Inferior parietal cortex (tissue), 1 donor: ENCODE measurements around the gene ZNRF3.
"Not testable (repeated sequence)": the region's sequence is repeated elsewhere in the genome, so short reads cannot be mapped to it uniquely, and the experiment has no call there.

ENCODE experiments used
- DNase-seq: peaks from one replicate; pipeline ENCODE4 v3.0.0-alpha.2; 2016; ENCODE audit errors: extremely low spot score

ZNRF3 gene

DNA sequence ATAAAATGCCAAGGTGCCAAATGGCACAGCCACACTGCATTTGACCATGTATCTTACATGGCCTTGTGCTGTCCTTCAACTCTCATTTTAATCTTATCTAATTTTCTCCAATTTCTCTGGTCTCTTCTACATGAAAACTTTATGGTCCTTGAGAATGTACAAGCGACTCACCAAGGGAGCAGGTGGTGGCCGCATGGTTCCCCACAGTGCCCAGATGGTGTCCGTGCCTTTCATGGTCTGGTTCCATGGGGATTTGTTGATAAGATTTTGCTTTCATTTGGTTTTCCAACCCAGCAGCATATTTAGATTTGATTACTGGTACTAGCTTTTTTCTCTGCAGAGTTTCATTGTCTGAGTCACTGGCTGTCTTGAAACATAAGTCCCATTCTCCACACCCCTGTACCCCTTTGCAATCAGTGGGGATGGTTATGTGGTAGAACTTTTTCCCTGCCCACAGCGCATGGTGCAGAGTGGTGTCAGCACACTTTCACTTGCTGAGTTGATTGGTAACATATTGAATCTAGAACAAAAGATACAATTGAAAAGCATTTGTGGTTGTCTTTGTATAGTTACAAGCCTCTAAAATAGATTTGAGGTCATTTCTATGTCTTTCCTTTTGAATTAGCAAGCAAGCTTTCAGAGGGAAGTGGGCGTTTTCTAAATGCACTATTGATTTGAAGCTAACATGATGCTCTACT, 24.1 kb downstream of the ZNRF3 start:
- no peak for DNase-seq

DNA sequence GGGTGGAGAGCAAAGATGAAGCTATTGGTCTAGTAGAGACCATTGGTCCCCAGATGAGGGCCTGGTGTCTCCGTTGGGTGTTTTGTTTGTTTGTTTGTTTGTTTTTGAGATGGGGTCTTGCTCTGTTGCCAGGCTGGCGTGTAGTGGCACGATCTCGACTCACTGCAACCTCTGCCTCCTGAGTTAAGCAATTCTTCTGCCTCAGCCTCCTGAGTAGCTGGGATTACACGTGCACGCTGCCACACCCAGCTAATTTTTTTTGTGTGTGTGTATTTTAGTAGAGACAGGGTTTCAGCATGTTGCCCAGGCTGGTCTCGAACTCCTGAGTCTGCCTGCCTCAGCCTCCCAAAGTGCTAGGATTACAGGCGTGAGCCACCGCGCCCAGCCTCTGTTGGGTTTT, 25.4 kb downstream of the ZNRF3 start:
- DNase-seq = not testable (repeated sequence)

DNA sequence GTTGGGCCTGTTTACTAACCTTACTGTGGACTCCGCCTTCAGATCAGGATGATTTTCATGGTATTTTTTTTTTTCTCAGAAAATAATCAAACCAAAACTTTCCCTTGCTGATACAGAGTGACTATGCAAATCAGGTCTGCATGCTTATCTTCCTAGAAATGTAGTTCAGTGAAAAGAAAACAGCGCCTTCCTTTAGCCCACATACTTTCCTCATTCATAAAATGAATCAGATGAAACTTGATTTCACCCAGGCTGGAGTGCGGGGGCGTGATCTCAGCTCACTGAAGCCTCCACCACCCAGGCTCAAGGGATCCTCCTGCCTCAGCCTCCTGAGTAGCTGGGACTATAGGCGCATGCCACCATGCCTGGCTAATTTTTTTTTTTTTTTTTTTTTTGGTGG, 26.0 kb downstream of the ZNRF3 start:
- no peak for DNase-seq

DNA sequence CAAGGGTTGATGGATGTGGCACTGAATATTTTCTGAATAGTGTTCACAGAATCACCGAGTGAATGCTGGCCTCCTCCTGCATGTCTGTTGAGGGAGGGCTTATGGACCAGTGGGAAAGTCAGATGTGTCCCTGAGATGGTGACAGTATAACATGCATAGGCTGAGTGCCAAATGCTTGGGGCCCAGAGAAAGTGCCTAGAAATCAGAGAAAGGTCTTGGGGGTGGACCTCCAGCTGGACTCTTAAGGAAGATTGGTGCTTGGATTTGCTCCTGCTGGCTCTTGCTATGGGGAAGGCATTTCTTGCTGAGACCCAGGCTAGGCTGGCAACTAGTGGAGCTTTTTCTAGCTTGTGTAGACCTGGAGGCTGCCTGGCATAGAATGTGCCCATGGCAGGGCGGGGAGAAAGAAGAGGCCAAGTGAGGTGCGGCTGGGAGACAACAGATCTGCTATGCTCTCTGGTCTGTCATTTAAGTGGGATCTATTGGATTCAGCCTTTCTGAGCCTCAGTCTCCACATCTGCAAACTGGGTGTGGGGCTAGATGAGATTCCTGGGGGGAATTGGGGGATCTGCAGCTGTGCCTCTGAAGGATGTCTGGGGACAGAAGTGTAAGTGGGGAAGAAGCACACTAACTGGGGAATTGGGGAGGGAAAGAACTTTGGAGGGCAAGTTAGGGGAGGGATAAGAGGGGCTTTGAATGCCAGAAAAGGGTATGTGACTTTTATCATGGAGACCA, 27.4 kb downstream of the ZNRF3 start:
- no peak for DNase-seq

DNA sequence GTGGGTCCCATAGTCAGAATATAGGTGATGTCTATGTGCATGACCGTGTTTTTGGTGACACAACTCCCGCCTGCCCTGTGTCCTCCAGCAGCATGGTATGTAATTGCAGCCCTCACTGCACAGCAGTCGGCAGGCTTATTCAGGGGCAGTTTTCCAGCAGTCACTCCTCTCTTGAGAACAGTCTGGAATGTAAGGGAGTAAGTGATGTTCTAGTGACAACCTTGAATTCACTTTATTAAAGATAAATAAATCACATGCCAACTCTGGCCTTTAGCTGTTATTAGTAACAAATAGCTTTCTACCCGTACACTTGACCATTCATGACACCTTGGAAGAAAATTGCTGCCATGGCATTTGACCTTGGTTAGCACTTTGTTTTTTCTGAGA, 27.9 kb downstream of the ZNRF3 start:
- no peak for DNase-seq

DNA sequence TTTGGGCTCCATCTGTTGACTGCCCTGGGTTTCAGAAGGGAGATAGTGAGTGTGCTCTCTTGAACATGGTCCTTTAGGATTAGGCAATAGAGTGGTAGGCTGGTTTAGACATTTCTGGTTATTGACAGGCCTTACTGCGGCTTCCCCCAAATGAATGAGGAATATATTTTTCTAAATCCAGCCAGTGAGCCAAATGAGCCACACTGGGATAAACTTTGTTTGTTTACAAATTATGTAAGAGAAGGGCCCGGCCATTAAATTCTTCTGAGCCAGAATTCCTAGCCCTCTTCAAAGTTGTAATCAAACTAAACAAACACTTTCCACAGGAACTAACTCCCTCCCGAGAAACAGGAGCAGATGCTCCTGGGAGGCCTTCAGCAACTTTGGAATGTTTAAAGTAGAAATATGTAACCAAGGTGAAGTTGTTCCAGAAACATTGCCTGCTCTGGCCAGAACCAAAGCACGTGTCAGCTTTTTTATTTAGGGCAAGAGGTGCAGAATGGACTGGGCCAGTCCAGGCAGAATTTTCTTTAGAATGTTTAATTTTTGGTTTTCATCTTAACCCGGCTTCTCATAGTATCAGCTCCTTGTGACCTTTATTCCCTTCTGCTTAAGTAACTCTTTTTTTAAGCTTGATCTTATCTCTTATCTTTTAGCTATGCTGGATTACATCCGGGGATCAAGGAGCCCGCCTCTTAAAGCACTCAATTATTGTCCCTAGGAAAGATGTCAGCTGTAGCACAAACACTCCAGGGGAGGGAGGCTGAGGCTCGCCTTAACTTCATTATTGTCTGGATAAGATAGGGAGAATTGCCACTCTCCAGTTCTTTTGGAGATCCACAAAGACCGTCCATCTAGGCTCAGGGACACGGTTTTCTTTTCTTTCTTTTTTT, 28.7 kb downstream of the ZNRF3 start:
- peak; percentile 47 for DNase-seq

DNA sequence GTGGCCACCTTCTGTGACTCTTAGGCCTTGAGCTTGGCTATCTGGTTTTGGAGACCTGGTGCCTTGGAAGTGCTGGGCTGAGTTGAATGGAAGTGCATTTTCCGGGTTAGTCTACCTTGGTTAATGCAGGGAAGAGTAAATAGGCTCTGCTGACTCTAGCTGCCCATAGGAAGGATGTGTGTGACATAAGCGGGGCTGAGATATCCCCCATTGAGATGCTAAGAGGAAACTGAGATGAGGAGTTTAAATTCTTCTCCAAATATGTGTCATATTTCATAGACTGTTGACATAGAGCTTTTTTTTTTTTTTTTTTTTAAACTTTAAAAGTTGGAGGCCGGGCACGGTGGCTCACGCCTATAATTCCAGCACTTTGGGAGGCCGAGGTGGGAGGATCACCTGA, 30.8 kb downstream of the ZNRF3 start:
- no peak for DNase-seq

DNA sequence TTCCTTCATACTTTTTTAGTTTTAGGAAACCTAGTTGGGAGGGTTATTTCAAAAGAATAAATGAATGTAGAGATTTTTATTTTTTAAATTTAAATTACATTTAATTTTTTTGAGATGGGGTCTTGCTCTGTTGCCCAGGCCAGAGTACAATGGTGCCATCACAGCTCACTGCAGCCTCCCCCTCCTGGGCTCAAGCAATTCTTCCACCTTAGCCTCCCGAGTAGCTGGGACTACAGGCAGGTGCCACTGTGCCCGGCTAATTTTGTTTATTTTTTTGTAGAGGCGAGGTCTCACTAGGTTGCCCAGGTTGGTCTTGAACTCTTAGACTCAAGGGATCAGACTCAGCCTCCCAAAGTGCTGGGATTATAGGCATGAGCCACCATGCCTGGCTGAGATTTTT, 32.6 kb downstream of the ZNRF3 start:
- no peak for DNase-seq

DNA sequence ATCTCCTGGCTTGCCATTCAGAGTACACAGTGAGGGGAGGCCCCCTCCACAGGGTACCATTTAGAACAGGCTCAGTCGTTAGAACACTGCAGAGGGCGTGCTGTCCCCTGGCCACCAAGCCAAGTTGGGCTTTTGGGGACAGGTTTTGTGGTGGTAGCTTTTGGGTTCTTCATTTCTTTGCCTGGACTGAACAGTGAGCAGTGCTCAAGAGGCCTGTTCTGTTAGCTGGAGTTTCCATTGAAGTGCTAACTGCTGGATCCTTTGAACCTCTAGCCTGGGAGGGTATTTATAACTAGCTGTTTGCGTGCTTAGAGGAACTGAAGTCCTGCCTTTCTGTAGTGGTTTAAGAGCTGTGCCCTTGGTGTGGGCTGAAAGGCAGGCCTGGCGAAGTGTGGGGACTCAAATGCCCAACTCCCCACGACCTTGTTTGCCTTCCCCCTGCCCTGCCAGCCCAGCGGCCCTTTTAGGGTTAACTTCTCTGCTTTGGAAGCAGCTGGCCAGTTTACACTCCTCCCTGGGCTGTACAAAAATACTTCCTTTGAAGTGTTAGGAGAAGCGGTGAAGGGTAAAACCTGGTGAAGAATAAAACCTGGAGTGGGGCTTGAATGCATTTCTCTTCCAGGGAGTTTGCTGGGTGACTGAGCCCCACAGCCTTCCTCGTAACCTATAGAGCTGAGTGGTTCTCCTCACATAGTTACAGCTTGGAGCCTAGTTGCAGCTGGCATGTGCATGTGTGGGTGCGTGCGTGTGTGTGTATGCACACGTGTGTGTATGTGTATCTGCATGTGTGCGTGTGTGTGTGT, 34.6 kb downstream of the ZNRF3 start:
- DNase-seq = no peak

DNA sequence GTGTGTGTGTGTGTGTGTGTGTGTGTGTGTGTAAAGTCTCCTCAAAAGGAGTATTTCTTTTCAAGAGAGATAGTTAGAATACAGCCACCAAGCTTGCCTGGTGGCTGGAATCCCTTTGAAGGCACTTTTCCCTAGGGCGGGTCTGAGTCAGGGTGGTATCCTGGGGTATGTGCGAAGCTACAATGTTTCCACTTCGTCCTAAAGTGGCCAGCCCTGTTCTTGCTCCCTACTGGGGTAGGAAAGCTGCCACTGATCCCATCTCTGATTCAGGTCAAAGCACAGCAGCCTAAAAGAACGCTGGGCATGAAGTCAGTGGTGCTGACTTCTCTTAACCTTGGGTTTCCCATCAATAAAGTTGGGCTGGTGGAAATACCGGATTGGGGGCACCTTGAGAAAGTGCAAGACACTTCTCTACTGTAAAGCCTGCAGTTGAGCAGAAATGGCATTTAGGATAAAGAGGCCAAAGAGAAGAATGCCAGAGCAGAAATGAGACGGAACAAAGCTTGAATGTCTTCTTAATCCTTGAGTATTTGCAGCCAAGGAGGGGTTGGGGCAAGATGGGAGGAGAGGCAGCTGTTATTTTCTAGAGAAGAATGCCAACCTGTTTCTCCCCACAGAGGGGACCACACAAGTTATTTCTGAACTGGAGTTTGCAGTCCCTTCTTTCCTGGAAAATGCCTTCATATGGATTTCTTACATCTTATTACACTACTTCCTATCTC, 35.3 kb downstream of the ZNRF3 start:
- DNase-seq = no peak

DNA sequence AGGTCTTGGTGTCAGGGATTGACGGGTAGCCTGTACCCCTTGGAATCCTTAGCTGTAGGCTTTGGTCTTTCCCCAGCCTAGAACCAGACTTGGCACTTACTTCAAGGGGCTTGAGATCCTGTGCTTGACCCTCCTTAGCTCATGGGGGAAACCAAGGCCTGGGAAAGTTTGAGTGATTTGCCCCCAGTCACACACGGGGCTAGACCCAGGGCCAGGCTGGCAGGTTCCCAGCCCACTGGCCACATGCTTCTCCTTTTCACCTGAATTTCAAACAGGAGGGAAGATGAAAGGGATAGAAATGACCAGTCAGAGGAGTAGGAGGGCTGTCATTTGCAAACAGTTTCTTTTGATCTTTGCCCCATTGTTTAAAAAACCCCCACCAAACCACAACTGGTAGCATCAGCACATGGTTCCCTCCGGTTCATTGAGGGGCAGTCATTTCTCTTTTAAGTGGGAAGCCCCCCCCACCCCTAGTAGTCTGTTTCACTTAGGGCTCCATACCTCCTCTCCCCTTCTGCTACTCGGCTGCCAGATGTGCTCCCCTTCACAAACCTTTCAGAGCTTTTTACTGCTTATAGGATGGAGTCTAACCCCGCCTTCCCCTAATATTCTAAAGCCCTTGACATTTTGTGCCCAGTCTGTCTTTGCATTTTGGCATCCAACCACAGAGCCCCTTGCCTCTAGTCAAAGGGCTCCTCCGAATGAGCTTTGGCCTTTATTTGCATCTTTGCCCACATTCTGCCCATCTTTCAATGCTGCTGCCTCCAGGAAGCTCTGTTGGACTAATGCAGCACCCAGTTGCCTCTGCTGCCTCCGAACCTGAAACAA, 37.6 kb downstream of the ZNRF3 start:
- DNase-seq = no peak

DNA sequence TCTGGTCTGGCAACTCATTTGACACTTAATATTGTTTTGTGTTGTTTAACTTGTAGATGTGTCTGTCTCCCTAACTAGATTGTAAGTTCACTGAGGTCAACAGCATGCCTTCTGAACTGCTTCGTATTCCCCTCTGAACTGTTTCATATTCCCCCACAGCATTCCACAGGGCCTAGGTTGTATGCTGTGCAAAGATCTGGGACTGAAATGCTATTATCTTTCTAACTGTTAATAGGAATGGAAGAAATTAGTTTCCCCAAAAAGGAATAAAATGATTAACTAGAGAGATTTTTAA, 38.2 kb downstream of the ZNRF3 start:
- DNase-seq = no peak

DNA sequence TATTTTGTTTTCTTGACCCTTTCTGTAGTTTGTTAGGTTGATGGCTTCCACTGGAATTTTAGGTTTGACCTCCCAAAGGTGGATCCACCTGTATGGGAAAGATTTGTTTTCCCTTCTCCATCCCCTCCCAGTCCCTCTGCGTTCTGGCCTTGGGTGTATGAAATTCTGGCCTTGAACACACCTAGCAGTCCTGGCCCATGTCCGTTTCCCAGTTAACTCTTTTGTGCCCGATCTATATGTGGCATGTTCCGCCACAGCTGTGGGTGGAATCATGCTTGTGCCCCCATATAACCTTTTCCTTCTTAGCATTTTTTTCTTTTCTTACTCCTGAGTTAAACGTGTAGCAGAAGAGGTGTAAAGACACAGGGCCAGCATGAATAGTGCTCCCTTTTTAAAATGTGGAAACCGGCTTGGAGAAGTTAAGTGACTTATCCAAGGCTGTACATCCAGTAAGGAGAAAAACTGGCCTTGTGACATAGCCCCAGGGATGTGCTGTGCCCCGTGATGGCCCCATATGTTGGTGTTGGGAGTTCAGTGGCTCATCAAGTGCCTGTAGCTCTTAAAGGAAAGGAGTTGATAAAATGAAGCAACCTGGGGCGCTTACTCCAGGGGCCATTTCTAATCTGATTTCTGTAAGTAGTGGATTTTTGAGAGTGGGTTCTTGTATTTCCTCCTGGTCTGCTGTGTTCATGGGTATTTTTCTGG, 39.3 kb downstream of the ZNRF3 start:
- no peak for DNase-seq

DNA sequence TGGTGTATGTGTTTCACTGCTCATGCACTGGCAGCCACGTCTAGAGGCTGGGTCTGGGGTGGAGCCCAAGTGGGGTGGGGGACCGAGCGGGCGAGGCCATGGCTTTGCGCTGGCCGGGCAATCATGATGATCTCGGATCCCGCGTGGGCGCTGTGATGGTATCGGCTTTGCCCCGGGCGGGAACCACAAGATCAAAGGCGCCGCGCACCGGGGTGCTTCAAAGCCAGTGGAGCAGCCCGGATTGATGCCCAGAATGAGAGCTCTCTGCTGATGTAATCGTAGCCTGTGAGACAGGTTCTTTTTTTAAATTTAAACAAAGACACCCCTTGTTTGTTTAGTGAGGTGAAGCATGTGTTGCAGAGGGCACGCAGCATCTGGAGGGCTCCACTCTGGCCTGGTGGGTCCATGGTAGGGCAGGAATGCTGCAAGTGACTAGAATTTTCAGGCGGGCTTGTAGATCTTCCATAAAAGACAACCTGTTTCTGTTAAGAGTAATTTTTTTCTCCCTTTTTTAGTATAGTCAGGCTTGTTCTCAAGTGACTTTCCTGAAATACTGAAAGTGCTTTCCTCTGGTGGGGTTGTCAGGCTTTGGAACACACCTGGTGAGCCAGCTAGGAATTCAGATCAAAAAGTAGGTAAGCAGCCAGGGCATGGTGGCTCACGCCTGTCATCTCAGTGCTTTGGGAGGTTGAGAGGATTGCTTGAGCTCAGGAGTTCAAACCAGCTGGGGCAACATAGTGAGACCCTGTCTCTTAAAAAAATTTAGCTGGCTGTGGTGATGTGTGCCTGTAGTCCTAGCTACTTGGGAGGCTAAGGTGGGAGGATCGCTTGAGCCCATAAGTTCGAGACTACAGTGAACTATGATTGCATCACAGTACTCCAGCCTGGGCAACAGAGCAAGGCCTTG, 40.7 kb downstream of the ZNRF3 start:
- DNase-seq = no peak

DNA sequence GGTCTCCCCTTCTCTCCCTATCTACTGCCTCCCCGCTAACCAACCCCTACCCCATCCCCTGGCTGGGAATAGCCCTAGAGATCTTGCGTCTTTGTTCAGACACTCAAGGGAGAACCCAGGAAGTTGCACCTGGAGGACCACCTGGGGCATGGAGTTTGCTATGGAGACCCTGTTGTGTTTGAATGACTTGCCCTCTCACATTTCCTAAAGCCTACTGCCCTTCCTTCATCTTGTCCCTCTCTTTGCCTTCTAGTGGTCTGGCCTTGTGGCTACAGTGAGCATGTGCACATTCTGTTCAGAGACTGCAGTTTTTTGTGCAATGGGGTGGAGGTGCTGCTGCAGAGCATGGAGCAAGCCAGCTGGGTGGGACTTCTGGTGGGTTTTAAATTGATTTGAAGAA, 42.5 kb downstream of the ZNRF3 start:
- DNase-seq = no peak

DNA sequence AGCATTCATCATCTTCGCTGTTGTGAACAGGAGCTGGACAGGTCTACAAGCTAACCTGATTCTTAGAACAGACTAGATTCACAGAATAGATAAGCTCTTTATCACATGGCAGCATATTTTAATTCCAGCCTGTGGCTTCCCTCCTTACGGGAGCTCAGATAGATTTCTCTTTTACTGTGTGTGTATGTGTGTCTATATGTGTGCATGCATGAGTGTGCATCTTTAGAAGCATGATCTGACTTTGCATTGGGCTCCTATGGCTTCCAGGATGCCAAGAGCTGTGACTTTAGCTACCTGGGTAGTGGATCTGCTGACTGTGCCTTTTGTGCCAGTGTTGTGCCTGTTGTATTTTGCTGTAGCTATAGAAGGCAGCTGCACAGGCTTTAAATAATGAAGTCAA, 44.3 kb downstream of the ZNRF3 start:
- DNase-seq = no peak

DNA sequence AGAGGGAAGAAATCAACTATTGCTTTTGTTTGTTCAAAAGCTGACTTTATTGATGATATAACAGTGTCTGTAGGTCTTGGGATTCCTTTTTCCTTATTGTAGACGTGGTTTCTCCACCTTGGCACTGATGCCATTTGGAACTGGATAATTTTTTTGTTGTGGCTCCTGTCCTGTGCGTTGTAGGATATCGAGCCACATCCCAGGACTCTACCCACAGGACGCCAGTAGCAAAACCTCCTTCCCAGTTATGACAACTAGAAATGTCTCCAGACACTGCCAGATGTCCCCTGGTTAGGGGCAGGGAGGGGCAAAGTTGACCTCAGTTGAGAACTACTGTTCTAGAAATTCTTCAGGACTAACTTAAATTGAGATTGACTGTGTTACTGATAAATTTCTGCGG, 45.8 kb downstream of the ZNRF3 start:
- DNase-seq = no peak

DNA sequence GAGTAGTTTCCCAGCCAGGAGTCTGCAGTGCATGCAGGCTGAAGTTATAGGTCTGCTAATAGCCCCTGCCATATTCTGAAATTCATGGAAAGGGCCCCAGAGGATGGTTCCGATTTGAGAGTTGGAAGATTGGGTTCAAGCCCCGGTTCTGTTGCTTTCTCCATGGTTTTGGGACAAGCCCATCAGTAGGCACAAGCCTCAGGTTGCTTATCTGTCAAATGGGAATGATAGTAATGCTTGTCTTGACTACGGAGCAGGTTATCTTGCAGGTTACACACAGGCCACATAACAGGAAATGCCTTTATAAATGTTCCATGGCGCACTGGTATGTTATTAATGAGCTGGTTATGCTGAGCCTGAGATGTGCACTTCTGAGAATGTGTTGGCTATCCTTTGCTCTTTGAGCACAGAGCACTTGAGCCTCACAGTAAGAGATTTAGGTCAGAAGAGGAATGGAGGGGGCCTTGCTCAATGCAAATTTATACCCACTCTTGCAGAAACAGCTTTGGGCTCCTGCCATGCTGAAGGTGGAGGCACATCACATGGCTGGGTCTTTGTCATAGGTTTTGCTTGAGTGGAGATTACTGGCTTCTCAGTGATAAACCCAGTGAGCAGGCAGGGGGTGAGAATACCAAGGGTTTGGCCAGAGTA, 47.1 kb downstream of the ZNRF3 start:
- DNase-seq = no peak
